Astrocyte (in vitro differentiated cells and primary cell): ENCODE results near the gene GTF3C1.

Source experiments
- CTCF ChIP-seq: IDR thresholded peaks from 2 replicates; pipeline ENCODE4 v1.5.1; 2011; ENCODE audit warnings: low read depth, mild to moderate bottlenecking, inconsistent platforms, low read length, moderate library complexity; ENCODE audit not compliant: insufficient read depth
- EZH2 ChIP-seq: IDR thresholded peaks from 2 replicates; pipeline ENCODE4 v1.6.1; 2012; ENCODE audit warnings: mild to moderate bottlenecking, low read length, inconsistent platforms; ENCODE audit not compliant: insufficient read depth

DNA sequence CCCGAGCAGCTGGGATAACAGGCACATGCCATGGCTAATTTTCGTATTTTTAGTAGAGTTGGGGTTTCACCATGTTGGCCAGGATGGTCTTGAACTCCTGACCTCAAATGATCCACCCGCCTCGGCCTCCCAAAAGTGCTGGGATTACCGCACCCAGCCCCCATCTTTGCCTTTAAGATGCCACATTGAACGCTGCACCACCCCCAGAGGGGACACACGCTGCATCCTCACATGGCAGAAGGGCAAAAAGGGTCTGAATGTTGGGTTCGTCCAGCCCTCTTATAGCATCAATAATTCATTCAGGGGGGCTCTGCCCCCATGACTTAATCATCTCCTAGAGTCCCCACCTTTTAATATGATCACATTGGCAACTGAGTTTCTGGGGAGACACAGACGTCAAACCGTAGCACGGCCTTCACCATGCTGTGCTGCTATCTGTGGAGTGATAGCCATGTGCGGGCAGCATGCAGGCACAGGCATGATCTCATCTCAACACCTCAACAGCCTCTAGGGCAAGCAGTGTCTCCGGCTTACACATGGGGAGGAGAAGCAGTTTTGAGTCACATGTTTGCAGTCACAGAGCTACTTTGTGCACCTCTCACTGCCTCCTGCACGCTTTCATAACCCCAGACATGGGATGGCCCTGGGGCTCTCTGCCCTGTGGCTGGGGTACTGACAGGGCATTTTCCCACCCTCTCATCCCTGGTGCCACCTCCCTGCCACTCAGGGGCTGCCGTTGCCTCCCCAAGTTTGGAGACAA, 117.8 kb downstream of the GTF3C1 start:
- TF ChIP-seq CTCF (no peak), EZH2 (no peak)
